H1 (cell line): ENCODE results near the gene CRACDL. TPM values are rescaled to one million over a fixed set of nuclear protein-coding genes. Genes with fewer than 3 reads are reported as not detected.

Experiments used
- CTCF ChIA-PET: fragments of 300-600 bp; sonication (Branson Sonifier 250); formaldehyde crosslinking; loops from one replicate; lab custom pipeline; 2021; ENCODE audit not compliant: partially characterized antibody; lab: Charles Lee
- POLR2A ChIA-PET: fragments of 300-600 bp; sonication (Branson Sonifier 250); formaldehyde crosslinking; loops from one replicate; lab custom pipeline; 2021; ENCODE audit warnings: inconsistent platforms; ENCODE audit not compliant: partially characterized antibody; lab: Charles Lee
- DNase-seq, 2 experiments: peaks; one replicate each; pipeline versions ENCODE4 v3.0.0 to v3.0.0-alpha.2; 2010 to 2022; ENCODE audit warnings: low spot score in 2 of 2, low read depth in 1 of 2, mixed read lengths in 1 of 2
- FAIRE-seq: peaks from 2 replicates; lab custom pipeline; 2011; peaks lifted over from hg19 to GRCh38; lab: Jason Lieb, UNC
- H2AFZ ChIP-seq: 2 replicates; pipeline ENCODE4 v1.8.1; 2012; ENCODE audit warnings: low read length, inconsistent platforms
- H2AK5ac ChIP-seq: 2 replicates; pipeline ENCODE4 v1.6.1; 2013; ENCODE audit warnings: low read depth, low read length
- H2BK120ac ChIP-seq: replicated peaks from 2 replicates; pipeline ENCODE3; 2013; ENCODE audit warnings: low read depth, low read length, inconsistent platforms
- H2BK12ac ChIP-seq: 2 replicates; pipeline ENCODE4 v1.6.1; 2013; ENCODE audit warnings: low read depth, low read length
- H2BK15ac ChIP-seq: 2 replicates; pipeline ENCODE4 v1.6.1; 2013; ENCODE audit warnings: low read length
- H2BK20ac ChIP-seq: 2 replicates; pipeline ENCODE4 v1.6.1; 2013; ENCODE audit warnings: low read length
- H2BK5ac ChIP-seq: 2 replicates; pipeline ENCODE4 v1.6.1; 2013; ENCODE audit warnings: low read depth, low read length
- H3K14ac ChIP-seq: 2 replicates; pipeline ENCODE4 v1.6.1; 2013; ENCODE audit warnings: inconsistent platforms; ENCODE audit not compliant: insufficient read length
- H3K18ac ChIP-seq: 2 replicates; pipeline ENCODE4 v1.6.1; 2013; ENCODE audit warnings: low read length; ENCODE audit errors: extremely low read depth
- H3K23ac ChIP-seq: 2 replicates; pipeline ENCODE4 v1.6.1; 2013; ENCODE audit warnings: inconsistent platforms; ENCODE audit not compliant: insufficient read length
- H3K23me2 ChIP-seq: 2 replicates; pipeline ENCODE4 v1.6.1; 2013; ENCODE audit warnings: low read depth, low read length
- H3K27ac ChIP-seq: 2 replicates; pipeline ENCODE4 v1.6.1; 2011; ENCODE audit warnings: low read depth, low read length, inconsistent platforms
- H3K27me3 ChIP-seq, 4 experiments: replicated peaks in 1 of 4; 1 replicate in 1 of 4; 2 replicates in 3 of 4; pipeline versions ENCODE4 v1.6.1 to v1.8.1; 2011 to 2013; ENCODE audit warnings: low read length in 3 of 4, mild to moderate bottlenecking in 3 of 4, inconsistent platforms in 2 of 4, mixed read lengths in 2 of 4, moderate library complexity in 1 of 4; ENCODE audit not compliant: control insufficient read depth in 3 of 4, insufficient read depth in 3 of 4; ENCODE audit errors: extremely low read depth in 1 of 4
- H3K36me3 ChIP-seq, 4 experiments: 2 replicates each; pipeline versions ENCODE4 v1.6.1 to v1.8.1; 2011 to 2013; ENCODE audit warnings: mild to moderate bottlenecking in 4 of 4, low read length in 3 of 4, moderate library complexity in 2 of 4, control low read depth in 1 of 4, inconsistent platforms in 1 of 4; ENCODE audit not compliant: insufficient read depth in 4 of 4, control insufficient read depth in 2 of 4
- H3K4ac ChIP-seq: replicated peaks from 2 replicates; pipeline ENCODE3; 2013; ENCODE audit warnings: low read length, low read depth, mixed read lengths, inconsistent platforms; ENCODE audit not compliant: insufficient read length
- H3K4me1 ChIP-seq, 4 experiments: replicated peaks in 1 of 4; 1 replicate in 1 of 4; 2 replicates in 3 of 4; pipeline versions ENCODE4 v1.6.1 to v1.8.1; 2011 to 2013; ENCODE audit warnings: low read length in 3 of 4, inconsistent platforms in 2 of 4, mixed read lengths in 1 of 4; ENCODE audit not compliant: insufficient read depth in 4 of 4, control insufficient read depth in 3 of 4
- H3K4me2 ChIP-seq, 2 experiments: 2 replicates each; pipeline versions ENCODE4 v1.6.1 to v1.8.1; 2011 to 2013; ENCODE audit warnings: low read depth in 2 of 2, low read length in 2 of 2, control low read depth in 1 of 2, inconsistent platforms in 1 of 2, mild to moderate bottlenecking in 1 of 2; ENCODE audit not compliant: insufficient read depth in 1 of 2
- H3K4me3 ChIP-seq, 4 experiments: fragments of 200-600, 300-600 bp in 1 of 4; sonication (generic), shearing (Covaris generic), sonication (Bioruptor Twin) in 1 of 4; 2 replicates each; pipeline versions ENCODE4 v1.5.1 to v1.8.1; 2011 to 2016; ENCODE audit warnings: low read length in 4 of 4, low read depth in 3 of 4, control low read depth in 2 of 4, inconsistent platforms in 2 of 4, mild to moderate bottlenecking in 2 of 4, mixed read lengths in 1 of 4, moderate library complexity in 1 of 4; ENCODE audit not compliant: insufficient read depth in 2 of 4; ENCODE audit errors: extremely low read depth in 1 of 4
- H3K56ac ChIP-seq: replicated peaks from 2 replicates; pipeline ENCODE3; 2013; ENCODE audit warnings: low read depth, mild to moderate bottlenecking, mixed read lengths, low read length, inconsistent platforms; ENCODE audit not compliant: insufficient read length
- H3K79me1 ChIP-seq: 2 replicates; pipeline ENCODE4 v1.6.1; 2013; ENCODE audit warnings: low read depth, low read length, control low read depth
- H3K79me2 ChIP-seq, 2 experiments: 2 replicates each; pipeline versions ENCODE4 v1.6.1 to v1.8.1; 2012 to 2013; ENCODE audit warnings: low read length in 2 of 2, mild to moderate bottlenecking in 2 of 2, inconsistent platforms in 1 of 2; ENCODE audit not compliant: insufficient read depth in 2 of 2, control insufficient read depth in 1 of 2
- H3K9ac ChIP-seq, 4 experiments: replicated peaks in 1 of 4; 1 replicate in 1 of 4; 2 replicates in 3 of 4; pipeline versions ENCODE4 v1.6.1 to v1.8.1; 2011 to 2013; ENCODE audit warnings: low read depth in 3 of 4, low read length in 3 of 4, control low read depth in 2 of 4, mild to moderate bottlenecking in 2 of 4, moderate library complexity in 2 of 4, inconsistent platforms in 1 of 4; ENCODE audit errors: extremely low read depth in 1 of 4
- H3K9me3 ChIP-seq, 2 experiments: 2 replicates each; pipeline versions ENCODE4 v1.6.1 to v1.8.1; 2012 to 2013; ENCODE audit warnings: mild to moderate bottlenecking in 2 of 2, moderate library complexity in 2 of 2, control low read depth in 1 of 2, inconsistent platforms in 1 of 2, low read depth in 1 of 2, low read length in 1 of 2, mixed read lengths in 1 of 2; ENCODE audit not compliant: insufficient read depth in 2 of 2
- H4K20me1 ChIP-seq, 2 experiments: replicated peaks in 1 of 2; 2 replicates each; pipeline versions ENCODE3 to v1.8.1; 2011 to 2013; ENCODE audit warnings: inconsistent platforms in 2 of 2, low read length in 2 of 2, mild to moderate bottlenecking in 1 of 2; ENCODE audit not compliant: insufficient read depth in 2 of 2, control insufficient read depth in 1 of 2
- H4K5ac ChIP-seq: 2 replicates; pipeline ENCODE4 v1.6.1; 2013; ENCODE audit warnings: low read length, low read depth, mixed read lengths, inconsistent platforms; ENCODE audit not compliant: insufficient read length
- H4K8ac ChIP-seq: 2 replicates; pipeline ENCODE4 v1.8.0; 2013; ENCODE audit warnings: mild to moderate bottlenecking, moderate library complexity, low read length, inconsistent platforms; ENCODE audit not compliant: insufficient read depth; ENCODE audit errors: extremely low read depth
- H4K91ac ChIP-seq: replicated peaks from 2 replicates; pipeline ENCODE3; 2013; ENCODE audit warnings: low read length, mixed read lengths, inconsistent platforms; ENCODE audit not compliant: insufficient read length
- BRCA1 ChIP-seq: IDR thresholded peaks from 2 replicates; pipeline ENCODE4 v1.6.1; 2012; ENCODE audit warnings: low read depth, low read length, improper control_type of control experiment
- POU5F1 ChIP-seq: IDR thresholded peaks from 2 replicates; pipeline ENCODE4 v1.6.1; 2011; ENCODE audit warnings: low read depth, mild to moderate bottlenecking, low read length, moderate library complexity
- TAF1 ChIP-seq: IDR thresholded peaks from 2 replicates; pipeline ENCODE4 v1.6.1; 2011; ENCODE audit warnings: mild to moderate bottlenecking, low read depth, low read length
- WGBS, 2 experiments: shearing (Covaris generic) in 1 of 2; methylation state at CpG; one replicate each; pipeline versions ENCODE4 v1.1.6 to v1.1.7; 2013 to 2015; ENCODE audit warnings: low lambda C conversion rate in 2 of 2, mixed read lengths in 2 of 2, inconsistent platforms in 1 of 2, low coverage in 1 of 2, missing lambda C conversion rate in 1 of 2; ENCODE audit not compliant: insufficient replicate concordance in 2 of 2, insufficient coverage in 1 of 2, insufficient read length in 1 of 2; ENCODE audit errors: extremely low coverage in 1 of 2, missing lambda C conversion rate in 1 of 2; 5-methylcytosine and 5-hydroxymethylcytosine counted together
- polyA plus RNA-seq, 7 experiments: library from polyadenylated mRNA; depleted of rRNA in 3 of 7; stranded (reverse) in 5 of 7; unstranded in 2 of 7; fragments of >200 nt in 5 of 7; fragments of 200-250 nt in 2 of 7; gene quantifications; 1 replicate in 5 of 7; 2 replicates in 1 of 7; 4 replicates in 1 of 7; pipeline versions ENCODE4 v1.2.1 to v1.2.3, GENCODE V29; 2011 to 2013; ENCODE audit warnings: missing spikeins in 2 of 7, mixed read lengths in 2 of 7
- total RNA-seq: library from RNA; stranded (reverse); fragmentation: NEBNext Ultra II Directional; extraction: Animal tissue kit (Norgen Biotek cat#: 25700); gene quantifications from 2 replicates; pipeline ENCODE4 v1.2.1, GENCODE V29; 2021

CRACDL gene
- total and polyA plus RNA-seq, 2 of the 8 experiments (the other 6 are each of a cell fraction or from before 2014, with no cell fraction given): 0.07 to 0.38 TPM

DNA sequence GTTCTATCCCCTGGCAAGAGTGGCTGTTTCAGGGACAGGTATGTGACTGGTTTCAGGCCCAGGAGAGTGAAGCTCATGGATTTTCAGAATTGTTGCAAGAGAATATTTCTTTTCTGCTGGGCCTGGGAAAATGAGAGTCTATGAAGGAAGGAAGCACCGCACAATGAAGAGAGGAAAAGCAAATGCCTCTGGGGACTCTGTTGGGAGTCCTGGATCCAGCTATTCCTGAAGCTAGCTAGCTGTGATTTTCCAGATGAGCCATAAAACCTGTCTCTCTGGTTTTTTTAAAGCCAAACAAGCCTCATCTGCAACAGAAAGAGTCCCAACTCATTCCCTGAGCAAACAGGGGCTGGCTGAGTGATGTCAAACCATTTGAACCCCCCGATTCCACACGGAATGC lies 53.7 kb downstream of the CRACDL start:
- Histone ChIP-seq H3K9ac (no peak overlapping the region), H2BK15ac (no peak overlapping the region), H3K4me3 (no peak overlapping the region), H3K4me2 (no peak overlapping the region), H3K4ac (no peak overlapping the region), H2BK12ac (no peak overlapping the region), H2BK5ac (no peak overlapping the region), H3K27me3 (no peaks in the 10 kb centered on the region), H3K27ac (no peak overlapping the region), H4K5ac (no peak overlapping the region), H2BK120ac (no peak overlapping the region), H3K9me3 (peaks cover 9 to 10% of the 10 kb centered on the region in 2 experiments; a peak in 2 of 4 replicates), H4K91ac (no peak overlapping the region), H2AFZ (no peak overlapping the region), H3K23me2 (no peaks in the 10 kb centered on the region), H3K79me1 (no peaks in the 10 kb centered on the region), H2AK5ac (no peak overlapping the region), H2BK20ac (no peak overlapping the region), H4K8ac (no peak overlapping the region), H3K18ac (no peak overlapping the region), H3K36me3 (no peaks in the 10 kb centered on the region), H4K20me1 (no peaks in the 10 kb centered on the region), H3K79me2 (no peaks in the 10 kb centered on the region), H3K23ac (no peak overlapping the region), H3K14ac (no peak overlapping the region), H3K56ac (no peak overlapping the region), H3K4me1 (no peaks in the 10 kb centered on the region)
- 95% methylated on average over 3 of the region's 3 CpGs; no CpG with 5 or more reads in 1 of the 2 experiments for WGBS, 2 experiments
- no peak for TF ChIP-seq BRCA1
- TF ChIP-seq POU5F1: no peak
- TF ChIP-seq TAF1: no peak
- ChIA-PET POLR2A (no interaction called here), CTCF (interaction anchor here (1.5 kb wide), 1 partner anchor 184 kb away, joined by 4 read pairs; no protein-coding TSS in a partner anchor)
- no peak for DNase-seq
- FAIRE-seq: no peak
